D721Med (cell line): Measurements from ENCODE around the gene SH2D4B.

ENCODE experiments used
- DNase-seq: peaks from one replicate; pipeline ENCODE4 v3.0.0; 2011; ENCODE audit warnings: low spot score; ENCODE audit not compliant: insufficient read length
- FAIRE-seq: peaks from 2 replicates; lab custom pipeline; 2011; peaks lifted over from hg19 to GRCh38; lab: Jason Lieb, UNC
- CTCF ChIP-seq: IDR thresholded peaks from 2 replicates; pipeline ENCODE4 v1.5.1; 2012; ENCODE audit warnings: mild to moderate bottlenecking, control low read depth; ENCODE audit not compliant: insufficient read depth; ENCODE audit errors: missing control alignments

SH2D4B gene

DNA sequence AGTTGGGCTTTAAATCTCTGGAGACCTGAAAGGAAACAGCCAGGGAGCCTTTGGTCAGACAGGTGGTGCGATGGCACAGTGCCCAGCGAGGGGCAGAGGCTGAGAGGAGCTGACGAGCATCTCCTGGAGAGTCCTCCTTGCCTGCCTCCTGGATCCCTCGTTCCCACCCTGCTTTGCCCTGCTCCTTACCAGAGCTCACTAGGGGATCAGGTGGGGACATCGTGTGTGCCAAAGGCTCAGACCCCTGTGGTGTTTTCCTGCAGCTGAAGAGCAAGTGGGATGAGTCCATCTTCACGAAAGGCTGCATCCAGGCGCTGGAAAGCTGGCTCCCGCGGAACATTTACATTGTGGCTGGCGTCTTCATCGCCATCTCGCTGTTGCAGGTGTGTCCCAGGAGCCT is 21.8 kb upstream of the SH2D4B start:
- FAIRE-seq = no peak
- no peak for TF ChIP-seq CTCF
- DNase-seq = no peak

- DNase-seq = no peak
- FAIRE-seq = no peak
- no peak for TF ChIP-seq CTCF
Observed at GRCh38 chr10:80516506-80517075, 21.1 kb upstream of the SH2D4B start.

DNA sequence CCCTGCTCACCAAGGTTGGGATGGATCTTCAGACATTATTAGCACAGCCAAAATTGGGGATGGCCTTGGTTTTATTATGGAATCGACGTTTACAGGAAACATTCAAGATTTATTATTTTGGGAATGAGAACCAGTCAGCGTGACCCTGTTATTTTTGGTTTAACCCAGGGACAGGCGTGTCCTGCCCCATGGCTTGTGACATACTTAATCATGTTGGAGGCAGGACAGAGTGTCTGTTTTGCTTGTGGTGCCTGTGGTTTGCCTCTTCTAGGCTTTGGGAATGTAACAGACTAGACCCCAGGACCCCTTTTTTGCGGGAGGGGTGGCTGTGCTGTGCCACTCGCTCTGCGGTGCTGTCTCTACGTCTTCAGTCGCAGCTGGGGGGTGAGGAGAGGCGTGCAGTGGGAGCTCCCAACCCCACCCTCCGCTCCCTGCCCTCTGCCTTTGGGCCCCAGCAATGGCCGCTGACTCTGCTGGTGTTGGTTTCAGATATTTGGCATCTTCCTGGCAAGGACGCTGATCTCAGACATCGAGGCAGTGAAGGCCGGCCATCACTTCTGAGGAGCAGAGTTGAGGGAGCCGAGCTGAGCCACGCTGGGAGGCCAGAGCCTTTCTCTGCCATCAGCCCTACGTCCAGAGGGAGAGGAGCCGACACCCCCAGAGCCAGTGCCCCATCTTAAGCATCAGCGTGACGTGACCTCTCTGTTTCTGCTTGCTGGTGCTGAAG is 20.1 kb upstream of the SH2D4B start:
- DNase-seq (no peak), FAIRE-seq (no peak)
- no peak for TF ChIP-seq CTCF

DNA sequence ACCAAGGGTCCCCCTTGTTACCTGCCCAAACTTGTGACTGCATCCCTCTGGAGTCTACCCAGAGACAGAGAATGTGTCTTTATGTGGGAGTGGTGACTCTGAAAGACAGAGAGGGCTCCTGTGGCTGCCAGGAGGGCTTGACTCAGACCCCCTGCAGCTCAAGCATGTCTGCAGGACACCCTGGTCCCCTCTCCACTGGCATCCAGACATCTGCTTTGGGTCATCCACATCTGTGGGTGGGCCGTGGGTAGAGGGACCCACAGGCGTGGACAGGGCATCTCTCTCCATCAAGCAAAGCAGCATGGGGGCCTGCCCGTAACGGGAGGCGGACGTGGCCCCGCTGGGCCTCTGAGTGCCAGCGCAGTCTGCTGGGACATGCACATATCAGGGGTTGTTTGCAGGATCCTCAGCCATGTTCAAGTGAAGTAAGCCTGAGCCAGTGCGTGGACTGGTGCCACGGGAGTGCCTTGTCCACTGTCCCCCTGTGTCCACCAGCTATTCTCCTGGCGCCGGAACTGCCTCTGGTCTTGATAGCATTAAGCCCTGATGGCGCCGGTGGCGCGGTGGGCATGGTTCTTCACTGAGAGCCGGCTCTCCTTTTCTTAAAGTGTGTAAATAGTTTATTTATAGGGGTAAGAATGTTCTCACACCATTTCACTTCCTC is 19.4 kb upstream of the SH2D4B start:
- TF ChIP-seq CTCF = no peak
- DNase-seq = no peak
- FAIRE-seq = no peak

DNA sequence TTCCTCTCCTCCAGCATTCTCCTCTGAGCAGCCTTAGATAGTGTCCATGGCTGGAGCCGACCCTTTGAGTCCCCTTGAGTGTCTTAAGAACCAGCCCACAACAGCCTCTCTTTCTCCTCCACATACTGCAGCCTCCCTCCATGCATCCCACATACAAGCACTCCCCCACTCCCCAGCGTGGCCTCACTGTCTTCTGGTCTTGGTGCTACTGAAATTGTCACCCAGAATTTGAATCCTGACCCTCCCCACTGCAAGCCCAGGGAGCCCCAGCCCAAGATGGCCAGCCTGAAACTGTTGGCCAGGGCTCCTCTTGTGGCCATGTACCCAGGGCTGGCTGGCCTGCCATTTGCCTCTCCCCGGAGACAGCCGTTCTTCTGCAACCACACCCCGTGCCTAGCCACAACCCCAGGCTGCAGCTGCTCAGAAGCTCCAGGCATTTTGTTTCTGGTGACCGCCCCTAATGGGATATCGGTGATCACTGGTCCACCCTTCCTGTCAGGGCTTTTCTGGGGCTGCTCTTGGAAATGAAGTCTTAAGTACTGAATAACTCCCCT is 18.8 kb upstream of the SH2D4B start:
- FAIRE-seq (no peak), DNase-seq (no peak)
- no peak for TF ChIP-seq CTCF

DNA sequence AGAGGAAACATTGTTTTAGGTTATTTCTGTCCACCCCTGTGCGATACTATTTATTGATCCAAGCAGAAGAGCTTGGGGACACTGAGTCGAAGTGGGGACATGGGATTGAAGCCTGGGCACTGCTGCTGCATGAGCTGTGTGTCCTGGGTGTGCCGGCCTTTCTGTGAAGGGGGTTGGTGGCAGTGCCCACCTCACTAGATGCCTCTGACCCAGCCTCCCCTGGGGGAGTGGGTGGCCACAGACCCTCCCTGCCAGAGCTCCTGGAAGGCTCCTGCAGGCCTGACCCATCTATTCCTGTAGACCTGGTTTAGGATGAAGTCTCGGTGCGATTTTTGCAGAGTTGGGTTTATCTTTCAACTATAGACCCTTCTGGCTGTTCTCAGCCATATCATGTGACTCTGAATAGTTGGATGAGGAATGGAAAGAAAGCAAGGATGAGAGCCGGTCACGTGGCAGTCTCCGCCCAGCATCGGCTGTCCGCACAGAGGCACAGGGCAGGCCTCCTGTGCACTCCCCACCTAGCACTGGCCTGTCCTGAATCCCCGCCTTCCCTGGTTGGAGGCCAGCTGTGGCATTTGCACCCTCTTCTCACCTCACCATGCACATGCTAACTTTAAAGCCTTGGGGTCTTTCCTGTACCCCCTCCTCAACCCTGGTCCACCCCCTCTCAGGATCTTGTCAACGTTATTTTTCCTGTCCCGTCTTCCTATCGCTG is 17.6 kb upstream of the SH2D4B start:
- DNase-seq = no peak
- no peak for FAIRE-seq
- no peak for TF ChIP-seq CTCF
